K562 (cell line): ENCODE measurements around the gene NTSR2. TPM values are rescaled to one million over a fixed set of nuclear protein-coding genes. Genes with fewer than 3 reads are reported as not detected.

Experiments
- ATAC-seq: fragments of 200-7000 bp; cut with Tn5 transposase; 3 replicates; pipeline ENCODE4 v1.9.1; 2020; ENCODE audit warnings: moderate library complexity
- BruUV-seq: library from RNA; stranded (reverse); fragments of 400-500 nt; replicated peaks from 2 replicates; lab custom pipeline; 2021; lab: Mats Ljungman, UMichigan
- CTCF ChIA-PET: fragments of 300-600 bp; formaldehyde crosslinking; extraction: SDS; loops from one replicate; lab custom pipeline; 2021; ENCODE audit warnings: low intra/inter-chr PET ratio; lab: Yijun Ruan, JAX
- POLR2A ChIA-PET: fragments of 300-600, 350-650 bp; sonication (Branson Sonifier 250); formaldehyde crosslinking; extraction: SDS; loops from one replicate; lab custom pipeline; 2021; ENCODE audit warnings: antibody characterized with exemption, inconsistent platforms; lab: Yijun Ruan, JAX
- DNase-seq, 4 experiments: peaks; one replicate each; pipeline versions ENCODE4 v3.0.0 to v3.0.0-alpha.2; 2011 to 2018; ENCODE audit warnings: low spot score in 3 of 4, mixed read lengths in 3 of 4; ENCODE audit errors: extremely low read depth in 1 of 4
- FAIRE-seq: peaks from 2 replicates; lab custom pipeline; 2011; peaks lifted over from hg19 to GRCh38; lab: Jason Lieb, UNC
- H2AFZ ChIP-seq: 2 replicates; pipeline ENCODE4 v1.6.0; 2011; ENCODE audit warnings: low read depth, low read length, control low read depth, inconsistent platforms
- H3K27ac ChIP-seq: fragments of 200-600 bp; 3 replicates; pipeline ENCODE4 v1.8.0; 2011; ENCODE audit warnings: low read depth, mild to moderate bottlenecking, control low read depth, inconsistent platforms, low read length, moderate library complexity, mixed read lengths; ENCODE audit errors: extremely low read depth
- H3K27me3 ChIP-seq, 2 experiments: fragments of 300-600 bp in 1 of 2; 2 replicates in 1 of 2; 3 replicates in 1 of 2; pipeline versions ENCODE4 v1.6.0 to v1.8.0; 2011; ENCODE audit warnings: inconsistent platforms in 2 of 2, low read length in 2 of 2, mild to moderate bottlenecking in 1 of 2, mixed read lengths in 1 of 2, moderate library complexity in 1 of 2; ENCODE audit not compliant: control insufficient read depth in 2 of 2, insufficient read depth in 2 of 2
- H3K36me3 ChIP-seq: fragments of 300-600 bp; 3 replicates; pipeline ENCODE4 v1.8.0; 2011; ENCODE audit warnings: mild to moderate bottlenecking, low read length, inconsistent platforms; ENCODE audit not compliant: control insufficient read depth, insufficient read depth
- H3K4me1 ChIP-seq, 2 experiments: fragments of 200-600 bp in 1 of 2; replicated peaks in 1 of 2; 2 replicates in 1 of 2; 3 replicates in 1 of 2; pipeline versions ENCODE4 v1.5.1 to v1.8.0; 2011; ENCODE audit warnings: inconsistent platforms in 2 of 2, low read length in 2 of 2, mild to moderate bottlenecking in 1 of 2, mixed read lengths in 1 of 2, moderate library complexity in 1 of 2; ENCODE audit not compliant: control insufficient read depth in 2 of 2, insufficient read depth in 2 of 2
- H3K4me2 ChIP-seq: 2 replicates; pipeline ENCODE4 v1.6.1; 2011; ENCODE audit warnings: low read length, control low read depth, inconsistent platforms, mixed read lengths; ENCODE audit not compliant: insufficient read depth
- H3K4me3 ChIP-seq: fragments of 200-600 bp; sonication (generic), shearing (Covaris generic); 2 replicates; pipeline ENCODE4 v1.5.1; 2016; ENCODE audit warnings: control low read depth, inconsistent platforms
- H3K79me2 ChIP-seq: fragments of 200-600 bp; 3 replicates; pipeline ENCODE4 v1.8.0; 2011; ENCODE audit warnings: low read length, inconsistent platforms; ENCODE audit not compliant: control insufficient read depth, insufficient read depth
- H3K9ac ChIP-seq, 2 experiments: 2 replicates each; pipeline versions ENCODE4 v1.6.0 to v1.6.1; 2011; ENCODE audit warnings: low read depth in 2 of 2, low read length in 2 of 2, control low read depth in 1 of 2, inconsistent platforms in 1 of 2, mild to moderate bottlenecking in 1 of 2, mixed read lengths in 1 of 2; ENCODE audit not compliant: insufficient read depth in 1 of 2
- H3K9me1 ChIP-seq: one replicate; pipeline ENCODE4 v1.6.0; 2011; ENCODE audit warnings: inconsistent platforms, mild to moderate bottlenecking, low read length, moderate library complexity; ENCODE audit not compliant: control insufficient read depth, insufficient read depth
- H3K9me3 ChIP-seq: replicated peaks from 2 replicates; pipeline ENCODE4 v1.5.1; 2011; ENCODE audit warnings: low read depth, low read length, inconsistent platforms; ENCODE audit not compliant: control insufficient read depth, insufficient read depth
- H4K20me1 ChIP-seq: replicated peaks from 2 replicates; pipeline ENCODE4 v1.6.1; 2011; ENCODE audit warnings: low read length, inconsistent platforms, mixed read lengths; ENCODE audit not compliant: control insufficient read depth, insufficient read depth
- ARID2 ChIP-seq: fragments of 450-650 bp; IDR thresholded peaks from 2 replicates; pipeline ENCODE4 v1.6.1; 2017; ENCODE audit warnings: antibody characterized with exemption, mild to moderate bottlenecking
- CBX3 ChIP-seq, 2 experiments: IDR thresholded peaks; 1 replicate in 1 of 2; 2 replicates in 1 of 2; pipeline ENCODE4 v1.6.1; 2012; ENCODE audit warnings: inconsistent platforms in 2 of 2, low read length in 2 of 2, borderline replicate concordance in 1 of 2, control low read depth in 1 of 2
- CTBP1 ChIP-seq: fragments of 450-650 bp; IDR thresholded peaks from 2 replicates; pipeline ENCODE4 v1.6.1; 2016; ENCODE audit warnings: borderline replicate concordance
- DACH1 ChIP-seq: fragments of 450-650 bp; IDR thresholded peaks from 2 replicates; pipeline ENCODE4 v1.6.1; 2018; ENCODE audit not compliant: partially characterized antibody
- ELF4 ChIP-seq: fragments of 450-650 bp; formaldehyde crosslinking; IDR thresholded peaks from 2 replicates; pipeline ENCODE4 v1.4.0; 2022; ENCODE audit warnings: missing genetic modification characterization
- FOXK2 ChIP-seq, 2 experiments: fragments of 450-650 bp; IDR thresholded peaks in 1 of 2; conservative IDR thresholded peaks in 1 of 2; 2 replicates each; pipeline ENCODE4 v1.6.1; 2016; ENCODE audit warnings: low read depth in 2 of 2, mild to moderate bottlenecking in 1 of 2
- HMGN3 ChIP-seq: IDR thresholded peaks from 2 replicates; pipeline ENCODE4 v1.6.1; 2011; ENCODE audit warnings: borderline replicate concordance, low read depth, mild to moderate bottlenecking, mixed read lengths, low read length; ENCODE audit not compliant: insufficient read length; ENCODE audit errors: extremely low read depth
- MTA1 ChIP-seq: fragments of 450-650 bp; IDR thresholded peaks from 2 replicates; pipeline ENCODE4 v1.6.1; 2017; ENCODE audit warnings: borderline replicate concordance
- MYC ChIP-seq, 2 experiments: fragments of 250-450 bp in 1 of 2; sonication (Bioruptor Pico) in 1 of 2; IDR thresholded peaks; 2 replicates each; pipeline versions ENCODE4 v1.5.1 to v1.6.1; 2012 to 2021; ENCODE audit warnings: low read depth in 2 of 2, borderline replicate concordance in 1 of 2, improper control_type of control experiment in 1 of 2, low read length in 1 of 2, mild to moderate bottlenecking in 1 of 2, moderate library complexity in 1 of 2
- NRF1 ChIP-seq, 2 experiments: fragments of 450-650 bp; IDR thresholded peaks in 1 of 2; conservative IDR thresholded peaks in 1 of 2; 2 replicates each; pipeline ENCODE4 v1.6.1; 2014; ENCODE audit warnings: mild to moderate bottlenecking in 2 of 2
- PRDM10 ChIP-seq: fragments of 450-650 bp; IDR thresholded peaks from 2 replicates; pipeline ENCODE4 v1.6.1; 2018; ENCODE audit not compliant: partially characterized antibody
- VEZF1 ChIP-seq: fragments of 200-800 bp; sonication (Bioruptor generic); IDR thresholded peaks from 2 replicates; pipeline ENCODE4 v1.6.1; 2017; ENCODE audit warnings: missing genetic modification characterization, missing compliant biosample characterization
- WGBS: fragments of 100-300 bp; shearing (Covaris generic); methylation state at CpG from one replicate; pipeline ENCODE4 v1.1.6; 2016; ENCODE audit warnings: low coverage, mixed read lengths; ENCODE audit not compliant: insufficient coverage; ENCODE audit errors: missing lambda C conversion rate; 5-methylcytosine and 5-hydroxymethylcytosine counted together
- in situ Hi-C: fragments of 300-500 bp; cut with MboI; formaldehyde crosslinking; loops from 4 replicates; pipeline ENCODE4 v1.15.0; 2018; ENCODE audit warnings: inconsistent platforms, mixed read lengths
- intact Hi-C: fragments of 100-400 bp; cut with micrococcal nuclease; formaldehyde crosslinking; loops from 2 replicates; pipeline ENCODE4 v1.14.2; 2022
- polyA plus RNA-seq, 8 experiments: library from polyadenylated mRNA; depleted of rRNA in 4 of 8; stranded (reverse) in 5 of 8; unstranded in 3 of 8; fragments of >200 nt; fragmentation: Nextera tagmentation in 2 of 8; fragmentation: Illumina TruSeq in 1 of 8; extraction: Ambion mirVana in 2 of 8; extraction: Trizol in 1 of 8; gene quantifications; 2 replicates each; pipeline versions ENCODE4 v1.2.1 to v1.2.3, GENCODE V29; 2011 to 2014; ENCODE audit warnings: inconsistent platforms in 1 of 8, missing spikeins in 1 of 8
- total RNA-seq, 7 experiments: library from RNA; depleted of rRNA in 6 of 7; stranded (reverse); fragments of >200 nt in 6 of 7; fragmentation: Illumina TruSeq in 2 of 7; extraction: Trizol in 2 of 7; gene quantifications; 2 replicates each; pipeline versions ENCODE4 v1.2.1 to v1.2.3, GENCODE V29; 2011 to 2021; ENCODE audit warnings: low replicate concordance in 1 of 7

Gene NTSR2
- total and polyA plus RNA-seq, 9 of the 15 experiments (the other 6 are each of a cell fraction or from before 2014, with no cell fraction given): not detected

- H3K9me3 ChIP-seq: no peaks in the 10 kb centered on the region
- no TSS peak for BruUV-seq
- WGBS: 6% methylated on average over 19 of the region's 23 CpGs
- TF ChIP-seq ELF4 (CRISPR knock-in tag) (no peak), MYC (IDR thresholded peaks at IDR 0.05; ENCODE audit: low read depth, low read length) (0 out of 2 replicates have a peak, but pooled peaks have one; percentile 40), MYC (CRISPR knock-in tag; IDR thresholded peaks at IDR 0.05; ENCODE audit: borderline replicate concordance, low read depth) (no peak), PRDM10 (peak; percentile 5), NRF1 (conservative IDR thresholded peaks at IDR 0.05 in 1 of 2, IDR thresholded peaks at IDR 0.05 in 1 of 2) (peak in 1 of 2 experiments; percentile 31; a peak in 1 of 4 replicates), HMGN3 (peak; percentile 40), VEZF1 (CRISPR knock-in tag) (peak; percentile 42; the same call in 1 of the 2 replicates), MTA1 (no peak), CBX3 (IDR thresholded peaks at IDR 0.05; ENCODE audit: borderline replicate concordance in 1 of 2, low read length in 2 of 2) (peak in 1 of 2 experiments; percentile 53; a peak in 1 of 3 replicates), DACH1 (peak; percentile 71), ARID2 (0 out of 2 replicates have a peak, but pooled peaks have one; percentile 54), FOXK2 (conservative IDR thresholded peaks at IDR 0.05 in 1 of 2, IDR thresholded peaks at IDR 0.05 in 1 of 2; ENCODE audit: low read depth in 2 of 2) (peak; percentile 50 to 60; a peak in 3 of 4 replicates), CTBP1 (peak; percentile 67; the same call in 1 of the 2 replicates)
These were observed 18.5 kb upstream of the NTSR2 start for GRCh38 chr2:11688222-11689069.

More at GRCh38 chr2:11688222-11689069, 18.5 kb upstream of the NTSR2 start:
- H3K9ac ChIP-seq: peak overlapping the region in 1 of 2 experiments; percentile 5; a peak in 2 of 4 replicates
- DNase-seq (peak; percentile 87 to 92 (median 89)), ATAC-seq (peak; percentile 96), FAIRE-seq (peak; percentile 87)
- H3K9me1 ChIP-seq: no peaks in the 10 kb centered on the region
- ChIA-PET CTCF (interaction anchor here (0.6 to 2.5 kb wide), 6 partner anchors 57 to 858 kb away, joined by 3 to 31 read pairs (median 4); no protein-coding TSS in a partner anchor), POLR2A (interaction anchor here (0.6 to 1.0 kb wide), 2 partner anchors 11 to 116 kb away, joined by 3 read pairs; no protein-coding TSS in a partner anchor)
- H3K27me3 ChIP-seq: peaks cover 3 to 26% of the 10 kb centered on the region in 2 experiments; a peak in 3 of 5 replicates
- no peaks in the 10 kb centered on the region for H4K20me1 ChIP-seq
- in situ Hi-C loops (no loop called here), intact Hi-C loops (loop anchor here (1.0 to 2.0 kb wide), 2 partner anchors 56 to 91 kb away; no protein-coding TSS in a partner anchor)
- H3K79me2 ChIP-seq: no peaks in the 10 kb centered on the region
- H3K27ac ChIP-seq: no peak overlapping the region
- peak overlapping the region; percentile 81 for H2AFZ ChIP-seq
- no peak overlapping the region for H3K4me3 ChIP-seq
- H3K36me3 ChIP-seq: no peaks in the 10 kb centered on the region
- peaks cover 0 to 6% of the 10 kb centered on the region in 2 experiments; a peak in 3 of 5 replicates for H3K4me1 ChIP-seq
- peak overlapping the region; percentile 57 for H3K4me2 ChIP-seq
